HG03045 (cell line): Measurements from ENCODE around the gene TLL2.

ENCODE experiments used
- ATAC-seq: cut with Tn5 transposase; IDR thresholded peaks from one replicate; pipeline ENCODE4 v1.9.1; 2021; ENCODE audit warnings: mild to moderate bottlenecking, moderate library complexity; ENCODE audit not compliant: unreplicated experiment

TLL2 gene

DNA sequence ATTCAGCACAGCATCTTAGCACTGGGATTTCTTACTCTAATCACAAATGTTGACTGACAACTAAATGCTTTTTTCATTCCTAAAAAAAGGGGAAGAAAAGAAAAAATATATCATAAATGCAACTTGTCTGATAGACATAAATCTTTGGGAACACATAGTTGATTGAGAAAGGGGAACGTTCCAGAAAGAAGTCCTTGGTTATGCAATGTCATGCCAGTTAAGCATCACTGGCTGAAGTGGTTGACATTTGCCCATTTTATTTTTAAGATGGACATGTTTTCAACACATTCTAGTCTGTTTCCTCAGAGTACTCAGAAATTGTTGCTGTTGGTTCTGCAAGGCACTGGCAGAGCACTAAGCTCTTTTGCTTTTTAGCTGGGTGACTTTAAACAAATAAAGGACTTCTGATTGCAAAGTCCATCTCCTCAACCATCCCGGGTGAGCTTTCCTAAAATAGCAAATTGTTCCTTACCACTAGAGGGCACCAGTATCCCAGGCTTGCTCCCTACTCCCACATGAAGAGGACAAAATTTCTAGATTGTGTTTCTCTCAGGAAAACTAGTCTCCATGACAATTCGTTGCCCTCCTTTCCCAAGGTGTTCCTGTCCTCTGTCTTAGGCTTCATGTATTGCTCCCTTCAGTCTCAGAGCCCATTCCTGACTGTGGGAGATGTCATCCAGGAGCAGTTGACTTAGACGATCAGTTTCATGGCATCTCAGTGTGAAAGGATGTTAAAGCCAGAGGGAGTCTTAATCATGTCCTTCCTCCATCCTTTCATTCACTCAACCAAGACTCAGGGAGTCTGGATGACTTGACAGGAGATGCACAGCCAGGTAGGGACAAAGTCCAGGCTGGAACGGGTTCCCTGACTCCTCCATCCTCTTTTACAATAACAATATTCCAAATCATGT lies 178.9 kb downstream of the TLL2 start:
- ATAC-seq, result no peak

DNA sequence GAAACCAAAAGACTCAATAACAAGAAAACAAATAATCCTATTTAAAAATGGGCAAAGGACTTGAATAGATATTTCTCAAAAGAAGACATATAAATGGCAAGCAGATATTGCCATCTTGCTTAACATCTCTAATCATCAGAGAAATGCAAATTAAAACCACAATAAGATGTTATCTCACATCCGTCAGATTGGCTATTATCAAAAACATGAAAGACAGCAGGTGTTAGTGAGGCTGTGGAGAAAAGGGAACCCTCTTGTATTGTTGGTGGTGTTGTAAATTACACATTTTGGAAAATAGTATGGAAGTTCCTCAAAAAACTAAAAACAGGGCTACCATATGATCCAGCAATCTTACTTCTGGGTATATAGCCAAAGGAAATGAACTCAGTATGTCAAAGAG lies 180.6 kb downstream of the TLL2 start:
- ATAC-seq, result no peak

DNA sequence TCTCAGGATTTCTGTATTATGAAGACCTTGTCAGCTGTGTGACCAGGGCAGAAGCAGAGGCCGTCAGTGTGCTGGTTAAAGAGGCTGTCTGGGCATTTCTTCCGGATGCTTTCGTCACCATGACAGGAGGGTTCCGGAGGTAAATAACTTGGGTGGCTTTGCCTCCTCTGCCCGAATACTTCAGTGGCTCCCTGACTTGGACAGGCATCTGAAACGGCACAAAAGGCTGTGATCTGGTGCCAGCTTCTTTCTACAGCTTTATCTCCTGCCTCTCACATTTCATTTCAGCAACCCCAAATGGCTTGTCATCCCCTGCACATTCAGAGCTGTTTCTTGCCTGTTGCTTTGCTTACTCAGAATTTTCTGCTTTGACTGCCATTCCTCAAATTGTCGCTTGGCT lies 186.3 kb downstream of the TLL2 start:
- no peak for ATAC-seq

DNA sequence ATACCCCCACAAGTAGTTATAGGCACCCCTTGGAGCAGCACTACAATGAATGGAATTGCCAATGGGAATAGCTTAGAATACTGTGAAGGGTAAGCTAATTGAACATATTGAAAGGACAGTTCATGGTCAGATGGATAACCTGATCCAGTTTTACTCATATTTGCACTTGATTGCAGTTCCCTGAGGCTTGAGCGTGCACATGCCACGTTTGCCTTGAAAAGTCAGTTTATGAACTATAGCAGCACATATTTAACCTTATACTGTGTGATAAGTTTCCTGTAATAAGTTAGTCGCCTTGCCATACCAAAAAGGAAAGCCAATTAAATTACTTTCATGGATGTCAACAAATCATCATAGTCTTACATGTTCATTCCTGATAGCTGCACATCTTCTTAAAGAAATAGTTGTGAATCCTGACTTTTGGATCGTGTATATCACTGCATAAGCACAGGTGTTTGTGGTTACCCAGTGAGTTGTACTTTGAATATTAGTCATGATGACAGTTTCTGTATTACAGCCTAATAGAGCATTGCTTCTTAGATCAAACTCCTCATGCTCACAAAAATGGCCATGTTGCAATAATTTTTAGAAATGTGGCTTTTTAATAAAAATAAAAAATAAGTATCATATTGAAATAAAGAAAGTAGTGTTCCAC lies 187.9 kb downstream of the TLL2 start:
- ATAC-seq, result peak; percentile 88

DNA sequence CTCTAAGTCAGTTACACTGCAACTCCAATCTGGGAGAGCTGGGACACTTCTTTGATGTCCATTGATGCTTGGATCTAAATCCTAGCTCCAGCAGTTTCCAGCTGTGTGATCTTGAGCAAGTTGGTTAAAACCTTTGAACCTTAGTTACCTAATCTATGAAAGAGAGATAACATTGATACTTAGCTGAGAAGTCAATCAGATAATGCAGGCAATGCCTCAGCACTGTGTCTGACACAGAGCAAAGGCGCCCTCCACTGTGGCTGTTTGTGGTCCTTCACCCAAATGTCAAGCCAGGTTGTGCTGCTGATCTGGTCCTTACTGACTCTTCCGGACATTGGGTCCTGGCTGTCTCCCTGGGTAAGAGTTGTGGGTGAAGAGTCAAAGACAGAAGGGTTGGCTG lies 189.3 kb downstream of the TLL2 start:
- ATAC-seq, result no peak

DNA sequence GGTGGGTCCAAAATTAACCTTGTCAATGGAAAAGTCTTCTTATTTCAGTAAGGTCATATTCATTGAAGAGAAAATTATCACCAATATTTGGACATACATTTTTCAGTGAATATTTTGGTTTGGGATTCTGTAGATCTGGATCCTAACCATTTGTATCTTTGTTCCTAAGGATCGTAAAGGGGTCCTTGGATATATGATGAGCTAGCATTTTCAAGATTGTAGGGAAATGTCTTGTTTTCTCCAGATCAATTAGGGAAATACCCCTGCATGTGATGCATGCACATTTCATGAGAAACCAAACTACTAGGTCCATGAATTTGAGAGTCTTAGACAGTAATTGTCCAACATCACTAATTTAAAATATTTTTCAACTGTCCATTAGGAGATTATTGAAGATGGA lies 191.5 kb downstream of the TLL2 start:
- ATAC-seq, result no peak

DNA sequence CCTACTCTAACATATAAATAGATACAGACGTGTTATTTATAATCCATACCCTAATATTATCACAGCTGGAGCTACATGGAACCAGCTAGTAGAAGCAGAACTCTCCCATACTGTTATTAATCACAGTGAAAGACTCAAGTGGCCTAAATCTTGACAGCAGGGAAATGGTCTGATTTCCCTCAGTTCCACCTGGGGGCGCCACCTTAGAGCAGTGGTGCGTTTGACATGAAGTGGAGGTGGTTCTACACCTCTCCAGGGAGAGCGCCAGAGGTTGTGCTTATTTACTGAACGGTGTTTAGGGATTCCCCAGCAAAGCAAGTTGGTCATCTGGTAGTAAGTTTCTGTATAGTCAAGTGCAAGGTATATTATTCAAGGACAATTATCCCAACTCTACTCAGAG lies 191.9 kb downstream of the TLL2 start:
- no peak for ATAC-seq

DNA sequence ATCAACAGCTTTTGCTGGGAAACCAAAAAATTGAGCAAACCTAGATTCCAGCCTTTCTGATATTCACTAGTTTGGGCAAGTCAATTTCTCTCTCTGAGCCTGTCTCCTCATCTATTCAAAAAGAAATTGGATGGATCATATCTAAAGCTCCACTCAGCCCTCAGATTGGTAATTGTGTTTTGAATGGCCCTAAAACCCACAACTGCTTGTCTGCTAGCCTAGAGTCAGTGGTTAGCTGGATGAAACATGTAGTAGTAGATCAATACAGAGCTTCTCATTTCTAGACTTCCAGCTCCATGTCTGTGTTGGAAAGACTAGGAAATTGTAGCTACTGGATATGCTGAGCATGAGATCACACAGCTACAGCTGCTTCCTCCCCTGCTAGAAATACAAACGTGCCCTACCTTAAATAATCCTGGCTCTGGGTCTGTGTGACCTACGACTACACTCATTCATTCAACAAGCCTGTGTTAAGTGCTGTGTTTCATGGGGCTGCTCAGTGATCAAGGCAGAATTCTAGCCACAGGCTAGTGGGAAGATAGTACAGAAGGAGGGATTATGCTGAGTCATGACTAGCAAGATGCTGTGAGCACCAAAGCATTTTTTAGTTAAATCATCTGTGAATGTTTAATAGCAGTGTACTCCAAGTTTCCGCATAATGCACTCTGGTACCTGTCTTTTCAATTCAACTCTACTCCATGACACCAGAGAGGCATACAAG lies 193.8 kb downstream of the TLL2 start:
- no peak for ATAC-seq

DNA sequence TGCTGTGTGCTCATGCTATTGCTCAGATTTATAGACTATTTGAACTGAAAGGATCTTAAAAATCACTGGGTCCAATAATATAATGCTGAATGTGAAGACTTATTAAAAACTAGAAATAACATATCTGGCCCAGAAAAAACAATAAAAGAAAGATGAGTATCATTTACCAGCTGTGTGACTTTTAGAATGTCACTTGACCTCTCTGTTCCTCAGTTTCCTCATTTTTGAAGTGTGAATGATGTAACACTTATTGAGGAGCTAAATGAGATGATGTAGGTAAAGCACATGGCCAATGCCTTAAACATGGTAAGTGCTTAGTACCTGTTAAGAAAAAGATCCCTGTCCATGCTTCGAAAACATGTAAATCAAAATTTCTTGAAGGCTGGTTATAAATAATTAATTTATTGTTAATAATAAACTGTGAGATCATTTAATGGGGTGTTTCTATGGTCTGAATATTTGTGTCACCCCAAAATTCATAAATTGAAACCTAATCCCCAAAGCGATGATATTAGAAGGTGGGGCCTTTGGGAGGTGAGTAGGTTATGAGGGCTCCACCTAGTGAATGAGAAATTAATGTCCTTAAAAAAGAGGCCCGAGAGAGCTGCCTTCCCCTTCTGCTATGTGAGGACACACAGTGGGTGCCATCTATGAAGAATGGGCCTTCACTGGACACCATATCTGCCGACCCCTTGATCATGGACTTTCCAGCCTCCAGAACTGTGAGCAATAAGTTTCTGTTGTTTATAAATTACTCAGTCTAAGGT lies 196.5 kb downstream of the TLL2 start:
- no peak for ATAC-seq
